IPS DF 4.7 (cell line): ENCODE results near the gene ZNF3.

Experiments used
- DNase-seq: peaks from one replicate; pipeline ENCODE4 v3.0.0-alpha.2; 2013; ENCODE audit warnings: low spot score; ENCODE audit errors: extremely low read depth

Gene ZNF3

GRCh38 chr7:100088621-100089457, 7.3 kb upstream of the ZNF3 start, which contains the start of gene COPS6:
Gene COPS6 (plus strand): TSS chr7:100088969. CDS start chr7:100088991, 22 bp downstream.
- no peak for DNase-seq

GRCh38 chr7:100088095-100088620, 6.6 kb upstream of the ZNF3 start:
- no peak for DNase-seq

- DNase-seq = no peak
These were observed 5.7 kb upstream of the ZNF3 start for GRCh38 chr7:100087055-100087750.

- no peak for DNase-seq
These were observed 4.0 kb upstream of the ZNF3 start for GRCh38 chr7:100085515-100085914.

- DNase-seq = no peak
These were observed 1.5 kb upstream of the ZNF3 start for GRCh38 chr7:100082978-100083377.

GRCh38 chr7:100080907-100081534, 502 bp downstream of the ZNF3 start:
- DNase-seq = no peak

- DNase-seq = no peak
These were observed 2.4 kb downstream of the ZNF3 start for GRCh38 chr7:100079024-100079560.

GRCh38 chr7:100077205-100077604, 4.3 kb downstream of the ZNF3 start:
- no peak for DNase-seq

- no peak for DNase-seq
These were observed 6.1 kb downstream of the ZNF3 start for GRCh38 chr7:100075418-100075817.

GRCh38 chr7:100074841-100075240, 6.7 kb downstream of the ZNF3 start:
- no peak for DNase-seq

GRCh38 chr7:100072462-100072861, 9.1 kb downstream of the ZNF3 start:
- DNase-seq = no peak

- no peak for DNase-seq
These were observed 10.4 kb downstream of the ZNF3 start for GRCh38 chr7:100071018-100071723.

GRCh38 chr7:100069991-100070390, 11.5 kb downstream of the ZNF3 start:
- no peak for DNase-seq

- DNase-seq = no peak
These were observed 14.6 kb downstream of the ZNF3 start for GRCh38 chr7:100066953-100067352.

GRCh38 chr7:100065452-100066186, 15.9 kb downstream of the ZNF3 start:
- DNase-seq = no peak

GRCh38 chr7:100064162-100064561, 17.4 kb downstream of the ZNF3 start:
- no peak for DNase-seq

- DNase-seq = no peak
These were observed 18.1 kb downstream of the ZNF3 start for GRCh38 chr7:100063376-100063775.

- no peak for DNase-seq
These were observed 19.9 kb downstream of the ZNF3 start for GRCh38 chr7:100061518-100062193.

- no peak for DNase-seq
These were observed 22.2 kb downstream of the ZNF3 start for GRCh38 chr7:100059251-100059739.

- no peak for DNase-seq
These were observed 24.5 kb downstream of the ZNF3 start for GRCh38 chr7:100057006-100057405.
